Type B pancreatic cell (in vitro differentiated cells): Measurements from ENCODE around the gene AFAP1L1. TPM values are rescaled to one million over a fixed set of nuclear protein-coding genes. Genes with fewer than 3 reads are reported as not detected.

ENCODE experiments used
- DNase-seq: peaks from one replicate; pipeline ENCODE4 v3.0.0; 2021; ENCODE audit warnings: mixed read lengths; ENCODE audit not compliant: unreplicated experiment; ENCODE audit errors: extremely low spot score
- H3K27ac Mint-ChIP-seq: 2 replicates; pipeline ENCODE4 v1.8.0; 2021; ENCODE audit warnings: mild to moderate bottlenecking, mixed read lengths
- H3K27me3 Mint-ChIP-seq: 2 replicates; pipeline ENCODE4 v1.8.0; 2021; ENCODE audit warnings: mixed read lengths
- H3K36me3 Mint-ChIP-seq: 2 replicates; pipeline ENCODE4 v1.8.0; 2021; ENCODE audit warnings: mixed read lengths
- H3K4me1 Mint-ChIP-seq: one replicate; pipeline ENCODE4 v1.8.0; 2021; ENCODE audit warnings: mixed read lengths; ENCODE audit not compliant: unreplicated experiment
- H3K4me3 Mint-ChIP-seq: 2 replicates; pipeline ENCODE4 v1.8.0; 2021; ENCODE audit warnings: mild to moderate bottlenecking, mixed read lengths
- H3K9me3 Mint-ChIP-seq: 2 replicates; pipeline ENCODE4 v1.8.0; 2021; ENCODE audit warnings: mixed read lengths
- total RNA-seq: library from RNA; stranded (reverse); gene quantifications from 2 replicates; pipeline ENCODE4 v1.2.1, GENCODE V29; 2021; ENCODE audit warnings: low replicate concordance
- TF ChIP-seq, protein P1 (sequence below): fragments of 200-600 bp; sonication (generic); conservative IDR thresholded peaks from 2 replicates; pipeline ENCODE4 v1.5.0; 2021; ENCODE audit warnings: antibody characterized with exemption, mild to moderate bottlenecking

Gene AFAP1L1
- total RNA-seq, 1 donor from 2014 or later: 6.4 TPM

DNA sequence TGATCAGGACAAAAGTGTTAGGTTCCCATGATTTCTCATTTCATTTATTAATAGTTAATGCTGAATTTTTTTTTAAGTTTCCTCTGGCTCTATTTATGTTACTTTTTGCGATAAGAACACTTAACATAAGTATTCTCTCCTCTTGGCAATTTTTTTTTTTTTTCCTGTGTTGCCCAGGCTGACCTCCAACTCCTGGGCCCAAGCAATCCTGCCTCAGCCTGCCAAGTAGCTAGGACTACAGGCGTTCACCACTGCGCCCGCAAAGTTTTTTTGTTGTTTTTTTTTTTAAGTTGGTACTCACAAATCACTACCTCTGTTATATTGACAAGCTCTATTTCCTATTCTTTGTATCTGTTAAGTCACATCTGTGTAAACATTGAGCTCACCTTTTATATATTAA lies 80.5 kb downstream of the AFAP1L1 start:
- no peak overlapping the region for H3K27ac Mint-ChIP-seq
- no peaks in the 10 kb centered on the region for H3K9me3 Mint-ChIP-seq

DNA sequence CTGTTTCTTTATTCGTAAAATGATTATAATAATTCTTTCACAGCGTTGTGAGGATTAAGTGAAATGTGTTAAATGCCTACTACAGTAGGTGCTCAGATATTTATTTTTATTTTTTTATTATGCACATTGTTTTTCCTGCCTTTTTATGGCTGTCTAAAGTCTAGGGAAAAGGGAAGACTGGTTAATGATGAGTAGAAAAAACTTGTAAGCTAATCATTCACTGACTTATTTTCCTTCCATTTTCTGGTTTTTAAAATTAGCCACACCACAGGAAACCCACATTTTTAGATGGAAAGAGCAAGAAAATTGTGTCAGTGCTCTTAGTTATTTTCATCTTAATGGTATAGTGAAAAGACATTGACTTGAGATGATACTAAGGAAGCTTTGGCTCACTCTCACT lies 82.3 kb downstream of the AFAP1L1 start:
- no peaks in the 10 kb centered on the region for H3K9me3 Mint-ChIP-seq
- H3K27me3 Mint-ChIP-seq: no peaks in the 10 kb centered on the region
- no peak for DNase-seq
- H3K36me3 Mint-ChIP-seq: peaks cover 33% of the 10 kb centered on the region
- H3K4me3 Mint-ChIP-seq: no peak overlapping the region
- no peak overlapping the region for H3K27ac Mint-ChIP-seq
- peaks cover 7% of the 10 kb centered on the region for H3K4me1 Mint-ChIP-seq
- TF ChIP-seq, protein P1, sequence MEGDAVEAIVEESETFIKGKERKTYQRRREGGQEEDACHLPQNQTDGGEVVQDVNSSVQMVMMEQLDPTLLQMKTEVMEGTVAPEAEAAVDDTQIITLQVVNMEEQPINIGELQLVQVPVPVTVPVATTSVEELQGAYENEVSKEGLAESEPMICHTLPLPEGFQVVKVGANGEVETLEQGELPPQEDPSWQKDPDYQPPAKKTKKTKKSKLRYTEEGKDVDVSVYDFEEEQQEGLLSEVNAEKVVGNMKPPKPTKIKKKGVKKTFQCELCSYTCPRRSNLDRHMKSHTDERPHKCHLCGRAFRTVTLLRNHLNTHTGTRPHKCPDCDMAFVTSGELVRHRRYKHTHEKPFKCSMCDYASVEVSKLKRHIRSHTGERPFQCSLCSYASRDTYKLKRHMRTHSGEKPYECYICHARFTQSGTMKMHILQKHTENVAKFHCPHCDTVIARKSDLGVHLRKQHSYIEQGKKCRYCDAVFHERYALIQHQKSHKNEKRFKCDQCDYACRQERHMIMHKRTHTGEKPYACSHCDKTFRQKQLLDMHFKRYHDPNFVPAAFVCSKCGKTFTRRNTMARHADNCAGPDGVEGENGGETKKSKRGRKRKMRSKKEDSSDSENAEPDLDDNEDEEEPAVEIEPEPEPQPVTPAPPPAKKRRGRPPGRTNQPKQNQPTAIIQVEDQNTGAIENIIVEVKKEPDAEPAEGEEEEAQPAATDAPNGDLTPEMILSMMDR: no peak

More for the DNA sequence above, 80.5 kb downstream of the AFAP1L1 start:
- TF ChIP-seq, protein P1: no peak
- H3K4me1 Mint-ChIP-seq: no peaks in the 10 kb centered on the region
- no peaks in the 10 kb centered on the region for H3K27me3 Mint-ChIP-seq
- no peak overlapping the region for H3K4me3 Mint-ChIP-seq
- peaks cover 37% of the 10 kb centered on the region for H3K36me3 Mint-ChIP-seq
- no peak for DNase-seq

DNA sequence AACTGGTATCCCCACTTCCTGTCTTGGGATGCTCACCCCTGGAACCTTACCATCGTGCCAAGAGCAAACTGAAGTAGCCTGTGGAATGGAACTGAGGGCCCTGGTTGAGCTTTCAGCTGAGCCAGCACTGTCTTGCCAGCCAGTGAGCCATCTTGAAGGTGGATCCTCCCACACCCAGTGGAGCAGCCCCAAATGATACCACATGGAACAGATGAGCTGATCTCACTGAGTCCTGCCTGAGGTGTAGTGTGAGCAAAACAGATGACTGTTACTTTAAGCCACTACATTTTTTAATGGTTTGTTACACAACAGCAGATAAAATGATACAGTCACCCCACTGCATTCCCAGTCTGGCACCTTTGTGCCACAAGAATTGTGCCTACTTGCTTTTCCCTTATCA lies 84.0 kb downstream of the AFAP1L1 start:
- H3K36me3 Mint-ChIP-seq: peaks cover 21% of the 10 kb centered on the region
- no peaks in the 10 kb centered on the region for H3K9me3 Mint-ChIP-seq
- no peak overlapping the region for H3K27ac Mint-ChIP-seq
- H3K27me3 Mint-ChIP-seq: no peaks in the 10 kb centered on the region
- no peak for DNase-seq
- no peak overlapping the region for H3K4me3 Mint-ChIP-seq
- peaks cover 12% of the 10 kb centered on the region for H3K4me1 Mint-ChIP-seq
- TF ChIP-seq, protein P1: no peak

DNA sequence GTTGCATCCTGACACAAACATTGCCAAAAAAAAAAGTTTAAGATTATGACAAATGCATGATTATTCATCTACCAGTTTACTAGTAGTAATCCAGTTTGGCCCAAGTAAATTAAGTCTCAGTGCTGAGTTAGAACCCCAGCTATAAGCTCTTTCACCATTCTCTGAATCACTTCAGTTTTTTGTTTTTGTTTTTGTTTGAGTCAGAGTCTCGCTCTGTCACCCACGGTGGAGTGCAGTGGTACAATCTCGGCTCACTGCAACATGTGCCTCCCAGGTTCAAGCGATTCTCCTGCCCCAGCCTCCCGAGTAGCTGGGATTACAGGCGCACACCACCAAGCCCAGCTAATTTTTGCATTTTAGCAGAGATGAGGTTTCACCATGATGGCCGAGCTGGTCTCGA lies 84.7 kb downstream of the AFAP1L1 start:
- no peak overlapping the region for H3K27ac Mint-ChIP-seq
- no peak for DNase-seq
- TF ChIP-seq, protein P1: no peak
- peaks cover 19% of the 10 kb centered on the region for H3K36me3 Mint-ChIP-seq
- no peaks in the 10 kb centered on the region for H3K27me3 Mint-ChIP-seq
- H3K4me3 Mint-ChIP-seq: no peak overlapping the region
- H3K4me1 Mint-ChIP-seq: peaks cover 12% of the 10 kb centered on the region
- H3K9me3 Mint-ChIP-seq: no peaks in the 10 kb centered on the region

DNA sequence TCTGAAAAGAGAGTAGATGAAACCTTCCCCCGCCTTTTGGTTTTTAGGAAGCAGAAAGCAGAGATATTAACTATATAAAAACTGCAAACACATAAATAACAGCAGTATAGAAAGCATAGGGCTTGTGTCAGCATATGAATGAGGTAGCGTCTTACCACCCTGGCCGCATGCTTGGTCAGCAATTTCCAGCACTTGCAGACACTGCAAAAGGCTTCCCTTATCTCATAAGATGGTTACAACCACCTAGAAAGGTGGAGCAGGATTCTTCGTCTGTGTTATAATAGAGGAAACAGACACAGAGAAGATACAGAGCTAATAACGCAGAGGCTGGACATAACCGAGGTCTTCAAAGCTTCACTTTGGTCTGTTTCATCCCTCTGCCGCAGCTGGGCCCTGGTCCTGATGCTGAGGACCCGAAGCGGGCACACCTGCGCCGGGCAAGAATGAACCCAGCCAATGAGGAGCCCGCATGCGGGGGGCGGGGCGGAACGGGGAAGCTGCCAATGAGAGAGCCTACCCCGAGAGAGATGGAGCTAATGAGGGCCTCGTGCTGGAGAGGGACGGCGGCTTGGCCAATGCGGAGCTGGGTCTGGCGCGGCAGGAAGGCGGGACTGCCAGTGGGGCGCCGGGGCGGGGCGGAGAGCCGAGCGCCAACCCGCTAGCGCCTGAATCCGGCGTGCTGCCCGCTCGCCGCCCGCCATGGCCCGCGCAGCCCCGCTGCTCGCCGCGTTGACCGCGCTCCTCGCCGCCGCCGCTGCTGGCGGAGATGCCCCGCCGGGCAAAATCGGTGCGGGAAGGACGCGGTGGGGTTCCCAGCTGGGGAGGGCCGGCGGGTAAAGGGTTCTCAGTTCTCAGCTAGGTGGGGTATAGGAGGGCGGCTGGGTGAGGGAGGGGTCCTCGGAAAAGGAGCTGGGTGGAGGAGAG lies 86.0 kb downstream of the AFAP1L1 start, which contains the start of gene PCYOX1L:
PCYOX1L (plus strand) TSS at position 677 of the 924 bp plus-strand sequence; CDS start at position 700, 23 bp downstream.
- peak; percentile 94 for DNase-seq
- H3K27me3 Mint-ChIP-seq: no peaks in the 10 kb centered on the region
- peak within 1 kb of the TSS; percentile 93 for H3K4me3 Mint-ChIP-seq
- peaks cover 13% of the 10 kb centered on the region for H3K36me3 Mint-ChIP-seq
- peak within 1 kb of the TSS; percentile 48 for H3K27ac Mint-ChIP-seq
- no peaks in the 10 kb centered on the region for H3K9me3 Mint-ChIP-seq
- H3K4me1 Mint-ChIP-seq: peaks cover 12% of the 10 kb centered on the region
- TF ChIP-seq, protein P1: no peak
